Activated CD8-positive, alpha-beta memory T cell treated with anti-CD3 and anti-CD28 coated beads, Interleukin-2, amount 50 U/mL, for 1 hour (primary cell): Measurements from ENCODE around the gene REN.

ENCODE experiments used
- DNase-seq: peaks from one replicate; pipeline ENCODE4 v3.0.0-alpha.2; 2020; ENCODE audit errors: extremely low read depth

REN gene

DNA sequence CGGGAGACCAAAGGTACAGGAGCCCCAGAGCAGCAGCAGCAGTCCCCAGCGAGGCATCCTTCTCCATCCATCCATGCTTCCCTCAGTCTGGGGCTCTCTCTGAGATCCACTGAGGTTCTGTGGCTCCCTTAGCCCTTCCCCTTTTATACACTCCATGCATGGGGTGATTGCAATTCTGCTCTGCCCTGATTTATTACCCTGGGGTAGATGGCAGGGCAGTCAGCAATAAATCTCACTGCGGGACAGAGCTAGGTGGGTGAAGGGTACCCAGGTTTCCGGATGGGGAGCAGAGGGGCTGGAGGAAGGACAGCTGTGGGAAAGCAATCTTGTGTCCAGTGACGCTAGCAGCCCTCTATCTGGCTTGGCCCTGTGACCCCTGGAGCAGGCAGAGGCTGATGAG is at the start of gene REN:
REN (minus strand) TSS at position 119 of the 400 bp plus-strand sequence; CDS start at position 75, 44 bp downstream.
- DNase-seq = no peak

DNA sequence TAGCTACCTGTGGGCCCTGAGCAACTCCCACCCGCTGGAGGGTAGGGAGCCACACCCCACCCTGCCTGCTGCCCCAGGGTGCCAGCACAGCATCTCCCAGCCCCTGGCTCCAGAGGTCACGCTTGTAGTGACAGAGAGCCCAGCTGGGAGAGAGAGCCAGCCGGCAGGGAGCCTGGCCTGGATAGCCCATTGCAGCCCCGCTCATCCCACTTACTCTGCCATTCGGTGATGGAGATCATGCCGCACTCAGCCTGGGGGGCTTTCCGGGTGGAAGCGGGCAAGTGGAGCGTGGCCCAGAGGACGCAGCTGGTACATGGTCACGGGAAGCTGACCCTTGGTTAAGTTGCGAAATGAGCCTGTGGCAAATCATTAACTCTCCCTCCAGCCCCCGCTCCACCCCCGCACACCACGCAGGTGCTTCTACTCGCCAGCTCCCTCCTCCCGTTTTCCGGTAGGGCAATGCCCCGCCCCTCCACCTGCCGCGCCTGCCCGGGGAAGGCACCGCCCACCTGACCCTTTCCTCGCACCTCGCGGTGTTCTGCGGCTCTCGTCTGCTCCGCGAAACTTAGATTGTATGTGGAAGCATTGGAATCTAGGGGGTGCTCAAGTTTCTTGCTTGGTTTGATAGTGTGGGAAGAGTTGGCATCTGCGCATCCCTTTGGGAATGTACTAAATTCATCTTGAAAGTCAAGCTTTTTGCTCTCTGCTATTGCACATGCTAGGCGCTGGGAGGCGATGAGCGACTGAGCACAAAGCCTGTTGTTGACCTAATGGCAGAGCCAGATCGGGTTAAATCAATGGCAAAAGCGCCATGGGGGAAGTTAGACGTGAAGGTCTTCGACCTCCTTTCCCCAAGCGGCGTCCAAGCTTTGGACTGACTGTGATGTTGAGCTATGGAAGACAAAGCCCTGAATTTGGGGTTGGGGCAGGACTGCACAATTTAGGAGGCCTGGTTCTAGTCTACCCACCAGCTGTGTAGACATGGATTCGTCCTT is 47.8 kb upstream of the REN start, which contains the start of gene GOLT1A:
GOLT1A (minus strand) TSS at position 321 of the 995 bp plus-strand sequence; CDS start at position 239, 82 bp downstream.
- DNase-seq = no peak

DNA sequence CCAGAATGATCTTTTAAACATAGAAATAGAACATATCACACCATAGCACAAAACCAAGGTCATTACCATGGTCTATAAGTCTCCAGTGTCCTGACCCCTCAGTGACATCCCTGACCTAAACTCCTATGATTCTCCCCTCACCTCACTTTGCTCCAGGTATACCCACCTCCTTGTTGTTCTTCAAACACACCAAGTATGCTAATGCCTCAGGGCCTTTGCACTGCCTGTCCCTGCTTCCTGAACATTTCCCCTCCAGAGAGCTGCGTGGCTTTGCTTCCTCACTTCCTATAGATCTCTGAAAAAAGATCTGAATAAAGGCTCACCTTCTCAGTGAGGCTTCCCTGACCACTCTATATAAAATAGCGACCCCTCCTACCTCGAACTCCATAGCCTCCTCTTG is 46.6 kb upstream of the REN start:
- no peak for DNase-seq

DNA sequence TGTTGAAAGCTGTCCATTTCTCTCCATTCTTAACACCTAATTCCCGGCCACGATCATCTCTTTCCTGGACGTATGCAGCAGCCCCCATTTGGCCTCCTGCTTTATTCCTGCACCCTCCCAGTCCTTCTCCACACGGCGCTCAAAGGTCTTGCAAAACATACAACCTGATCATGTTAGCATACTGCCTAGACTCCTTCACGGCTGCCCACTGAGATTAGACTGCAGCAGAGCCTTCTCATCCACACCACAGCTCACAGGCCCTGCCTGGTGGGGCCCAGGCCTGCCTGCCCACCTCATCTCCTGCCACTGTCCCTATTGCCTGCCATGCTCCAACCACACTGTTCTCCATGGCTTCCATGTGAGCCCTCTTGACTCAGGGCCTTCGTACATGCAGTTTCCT is 44.9 kb upstream of the REN start:
- no peak for DNase-seq

DNA sequence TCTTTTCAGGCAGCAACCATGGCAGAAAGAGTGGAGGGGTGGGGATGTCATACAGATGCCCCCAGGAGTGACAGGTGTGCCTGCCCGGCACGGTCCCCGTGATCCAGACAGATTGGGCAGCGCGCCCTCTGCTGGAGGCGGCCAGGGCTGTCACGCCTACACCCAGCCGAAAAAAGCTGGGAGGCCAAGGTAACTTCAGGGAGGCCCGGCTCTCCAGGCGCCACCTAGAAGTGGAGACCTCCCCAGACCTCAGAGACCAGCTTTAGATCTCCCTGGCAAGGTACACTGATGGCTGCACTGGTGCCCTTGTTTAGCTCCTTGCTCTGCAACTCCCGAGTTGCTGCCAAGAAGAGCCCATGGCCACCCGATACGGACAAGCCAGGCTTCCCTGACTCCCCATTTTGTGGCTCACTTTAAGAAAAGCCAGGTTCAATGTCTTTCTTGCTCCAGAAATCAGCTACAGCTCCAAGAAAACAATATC is 41.0 kb upstream of the REN start:
- peak; percentile 22 for DNase-seq

DNA sequence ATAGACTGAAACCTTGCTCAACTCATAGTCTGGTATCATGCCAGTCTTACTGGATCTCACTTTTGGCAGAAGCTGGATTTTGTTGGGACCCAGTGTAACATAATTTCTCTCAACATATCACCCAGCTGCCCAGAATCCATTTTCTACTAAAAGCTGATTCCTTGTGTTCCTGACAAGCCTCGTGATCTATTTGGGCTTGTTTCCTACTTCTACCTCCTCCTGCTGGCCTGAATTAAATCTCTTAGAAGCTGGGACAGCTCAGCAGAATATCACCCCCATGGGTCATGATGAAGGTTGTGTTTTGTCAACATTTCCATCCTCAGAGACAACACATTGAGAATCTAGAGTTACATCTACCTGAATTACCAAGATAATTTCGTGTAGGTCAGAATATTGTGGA is 40.0 kb upstream of the REN start:
- no peak for DNase-seq

DNA sequence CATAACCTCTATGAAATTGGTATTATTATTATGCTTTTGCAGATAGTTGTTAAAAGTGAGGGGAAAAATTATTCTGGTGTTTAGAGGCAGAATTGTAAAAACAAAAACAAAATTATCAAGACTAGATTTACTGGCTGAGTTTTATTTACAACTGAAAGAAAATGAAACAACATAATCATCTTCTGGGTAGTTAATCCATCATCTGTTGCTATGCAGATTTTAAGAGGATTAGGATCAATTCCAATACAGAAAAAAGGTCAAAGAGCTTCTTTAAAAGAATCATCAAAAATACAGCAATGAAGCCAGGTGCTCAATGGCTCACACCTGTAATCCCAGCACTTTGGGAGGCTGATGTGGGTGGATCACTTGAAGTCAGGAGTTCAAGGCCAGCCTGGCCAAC is 39.3 kb upstream of the REN start:
- no peak for DNase-seq

DNA sequence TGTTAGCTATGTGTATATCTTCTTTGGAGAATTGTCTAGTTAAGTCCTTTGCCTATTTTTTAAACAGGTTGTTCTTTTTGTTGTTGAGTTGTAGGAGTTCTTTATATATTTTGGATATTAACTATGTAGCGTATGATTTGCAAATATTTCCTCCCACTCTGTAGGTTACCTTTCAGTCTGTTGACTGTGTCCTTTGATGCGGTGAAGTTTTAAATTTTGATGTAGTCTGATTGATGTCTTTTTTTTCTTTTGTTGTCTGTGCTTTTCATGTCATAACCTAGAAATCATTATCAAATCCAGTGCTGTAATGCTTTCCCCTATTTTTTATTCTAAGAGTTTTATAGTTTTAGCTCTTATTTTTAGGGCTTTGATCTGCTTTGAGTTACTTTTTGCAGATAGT is 38.8 kb upstream of the REN start:
- DNase-seq = no peak

DNA sequence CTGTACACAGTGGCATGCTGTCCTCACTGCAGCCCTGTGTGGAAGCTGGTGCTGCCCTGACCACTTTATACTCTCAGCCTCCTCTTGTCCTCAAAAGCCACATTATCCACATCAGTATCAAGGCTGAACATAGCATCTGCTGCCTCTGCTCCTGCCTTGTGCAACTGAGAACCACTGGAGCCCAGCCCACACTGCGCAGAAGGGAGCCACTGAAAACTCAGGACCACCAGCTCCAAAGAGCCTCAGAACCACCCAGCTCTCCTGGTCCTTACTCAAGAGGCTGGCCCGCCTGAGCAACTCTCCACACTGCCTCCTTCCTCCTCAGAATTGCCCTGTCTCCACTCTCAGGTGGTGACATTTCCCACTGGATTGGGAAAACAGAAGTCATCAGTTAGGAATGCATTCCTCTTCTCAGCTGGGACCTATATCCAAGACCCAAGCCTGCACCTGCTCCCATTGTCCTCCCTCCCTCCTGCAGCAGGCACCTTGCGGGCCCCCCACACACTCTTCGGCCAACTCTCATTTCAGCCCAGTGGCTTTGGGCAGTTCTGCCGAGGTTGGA is 37.1 kb upstream of the REN start:
- no peak for DNase-seq

DNA sequence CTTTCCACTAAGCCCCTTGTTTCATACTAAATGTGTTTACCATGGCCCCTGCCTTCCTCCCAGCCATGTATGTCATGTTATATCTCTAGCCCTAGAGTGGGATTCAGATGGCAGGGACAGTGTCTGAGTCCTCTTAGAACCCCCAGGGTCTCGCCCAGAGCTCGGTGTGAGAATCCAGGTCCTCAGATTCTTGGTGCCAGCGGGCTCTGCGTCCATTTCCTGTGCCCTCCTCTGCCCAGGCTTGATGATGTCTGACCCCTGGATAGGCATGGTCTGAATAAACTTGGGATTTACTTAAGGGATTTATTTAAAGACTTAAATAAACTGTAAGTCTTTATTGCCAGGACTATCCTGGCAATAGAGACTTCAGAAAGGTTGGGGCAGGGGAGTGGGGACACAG is 36.3 kb upstream of the REN start:
- DNase-seq = no peak

DNA sequence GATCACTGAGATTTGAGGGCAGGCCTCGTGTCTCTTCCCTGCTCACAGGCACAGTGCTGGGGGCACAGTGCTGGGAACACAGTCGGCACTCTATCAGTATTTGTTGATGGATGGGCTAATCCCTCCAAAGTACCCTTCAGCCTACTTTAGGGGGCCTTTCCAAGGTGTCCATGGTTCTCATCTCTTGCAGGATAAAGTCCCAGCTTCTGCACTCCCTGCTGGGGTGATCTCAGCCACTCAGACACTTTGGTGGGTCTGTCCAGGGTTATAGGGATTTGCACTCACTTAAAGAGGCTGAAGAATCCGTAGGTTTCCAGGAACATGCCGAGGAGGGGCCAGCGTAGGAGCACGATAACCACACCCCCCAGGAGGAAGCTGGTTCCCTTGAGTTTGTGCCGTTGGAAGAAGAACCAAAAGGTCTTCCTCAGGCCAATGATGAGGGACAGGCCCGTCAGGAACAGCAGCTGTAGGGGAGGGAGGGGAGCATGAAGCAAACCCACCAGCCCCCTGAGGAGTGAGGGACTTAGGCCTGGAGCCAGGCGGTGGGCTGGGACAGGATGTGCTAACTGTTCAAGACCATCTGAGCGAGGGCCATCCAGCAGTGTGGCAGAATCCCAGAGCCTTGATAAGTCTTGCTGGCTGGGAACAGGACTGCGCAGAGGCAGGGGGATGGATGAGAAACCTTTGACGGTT is 35.4 kb upstream of the REN start:
- no peak for DNase-seq

DNA sequence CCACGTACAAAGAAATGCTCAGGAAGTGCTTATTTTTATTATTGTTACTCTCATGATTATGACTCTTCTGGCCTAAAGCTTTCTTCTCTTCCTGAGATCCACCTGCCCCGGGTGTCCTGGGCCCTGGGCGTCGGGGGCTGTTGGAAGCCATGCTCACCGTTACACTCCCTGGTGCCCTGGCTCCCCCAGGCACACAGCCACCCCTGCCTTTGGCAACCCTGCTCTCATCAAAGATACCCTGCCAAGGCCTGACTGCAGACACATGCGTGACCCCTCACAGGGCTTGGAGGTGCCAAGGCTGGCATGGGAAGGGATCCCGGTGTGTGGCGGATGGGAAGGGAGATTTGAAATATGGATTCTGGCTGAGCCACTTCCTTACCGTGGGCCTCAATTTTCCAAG is 33.4 kb upstream of the REN start:
- DNase-seq = no peak

DNA sequence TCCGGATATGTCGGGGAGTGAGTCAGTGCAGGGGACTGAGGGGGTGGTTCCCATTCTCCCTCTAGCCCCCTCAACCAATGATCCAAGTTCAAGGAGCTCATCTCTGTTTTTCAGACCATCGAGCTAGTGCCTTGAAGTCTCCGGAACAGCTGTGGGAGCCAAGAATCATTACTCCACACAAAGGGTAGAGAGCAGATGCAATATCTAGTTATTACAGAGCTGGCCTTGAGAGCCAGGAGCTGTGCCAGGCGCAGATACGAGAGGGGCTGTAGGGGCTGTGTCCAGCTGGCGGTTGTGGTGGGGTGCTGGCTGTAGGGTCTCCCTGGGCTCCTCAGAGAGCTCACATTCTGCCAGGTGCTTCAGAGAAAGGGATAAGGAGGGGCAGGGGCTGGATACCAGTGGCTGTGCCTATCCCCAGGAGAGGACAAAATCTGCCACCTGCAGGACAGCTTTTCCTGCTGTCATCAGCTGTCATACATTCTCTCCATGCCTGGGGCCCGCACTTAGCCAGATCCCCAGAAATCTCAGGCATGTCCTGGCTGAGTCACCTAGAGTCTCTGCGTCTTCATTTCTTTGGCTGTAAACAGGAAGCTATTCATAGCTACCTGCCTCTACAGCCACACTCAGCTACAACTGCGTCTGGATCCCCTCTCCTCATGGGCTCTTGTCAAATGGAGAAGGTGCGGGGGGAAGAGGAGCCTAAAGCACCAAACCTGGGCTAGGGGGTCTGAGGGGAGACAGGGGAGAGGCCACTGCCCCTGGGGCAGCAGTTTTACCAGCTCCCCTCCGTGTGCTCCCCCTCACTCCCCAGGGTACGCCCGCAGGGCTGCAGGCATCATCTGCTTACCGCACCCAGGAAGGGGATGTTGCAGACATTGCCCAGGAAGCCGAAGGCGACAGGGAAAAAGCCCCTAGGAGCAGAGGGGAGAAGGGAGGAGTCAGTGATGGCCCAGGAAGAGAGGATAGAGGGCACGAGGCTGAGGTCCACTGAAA is 32.5 kb upstream of the REN start:
- DNase-seq = no peak

DNA sequence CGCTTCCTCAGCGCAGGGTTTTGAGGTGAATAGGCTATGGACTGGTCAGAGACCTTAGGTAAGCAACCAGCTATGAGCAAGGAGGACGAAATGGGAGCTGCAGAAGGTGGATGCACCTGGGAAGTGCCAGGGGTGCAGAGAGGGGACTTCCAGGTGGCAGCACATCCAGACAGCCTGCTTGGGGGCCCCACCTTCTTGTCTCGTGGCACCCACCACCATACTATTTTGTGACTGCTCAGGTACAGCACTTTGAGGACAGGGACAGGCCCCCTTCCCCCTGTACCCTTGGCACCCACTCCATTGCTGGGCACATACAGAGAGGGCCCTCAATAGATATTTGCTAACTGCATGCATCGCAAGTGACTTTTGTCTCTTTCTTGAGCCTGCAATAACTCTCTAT is 30.9 kb upstream of the REN start:
- DNase-seq = no peak

DNA sequence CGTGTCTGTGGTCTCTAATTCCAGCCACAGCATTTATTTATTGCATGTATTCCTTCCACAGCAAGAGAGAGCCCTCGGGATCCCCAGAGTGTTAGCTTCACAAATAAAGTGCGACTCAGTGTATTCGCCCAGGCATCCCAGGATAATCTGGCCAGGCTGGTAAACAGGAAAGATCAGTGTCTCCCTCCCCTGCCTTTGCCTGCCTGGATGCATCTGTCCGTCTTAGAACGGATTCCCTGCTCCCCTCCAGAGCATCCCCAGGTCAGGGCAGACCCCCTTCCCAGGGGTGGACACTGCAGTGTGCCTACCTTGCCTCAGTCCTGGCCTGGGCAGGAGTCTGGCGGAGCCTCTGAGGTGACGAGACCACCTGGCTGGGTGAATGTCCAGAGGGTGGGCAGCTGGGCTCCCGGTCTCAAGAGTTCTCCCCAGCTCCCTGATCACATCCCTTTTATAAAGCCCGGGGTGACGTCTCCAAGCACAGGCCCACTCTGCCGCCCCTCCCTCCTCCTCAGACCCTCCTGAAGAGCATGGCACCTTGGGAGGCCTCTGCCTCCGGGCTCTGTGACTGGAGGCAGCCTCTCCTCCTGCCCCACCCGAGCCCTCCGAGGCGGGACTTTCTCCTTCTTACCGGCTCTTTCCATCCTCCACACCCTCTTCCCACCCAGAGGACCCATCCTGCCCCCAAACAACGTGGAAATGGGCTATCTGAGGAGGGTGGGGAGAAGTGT is 30.1 kb upstream of the REN start, which contains the start of gene KISS1:
KISS1 (minus strand) TSS at position 424 of the 728 bp plus-strand sequence. CDS start 3,615 bp downstream, outside the sequence.
- no peak for DNase-seq

DNA sequence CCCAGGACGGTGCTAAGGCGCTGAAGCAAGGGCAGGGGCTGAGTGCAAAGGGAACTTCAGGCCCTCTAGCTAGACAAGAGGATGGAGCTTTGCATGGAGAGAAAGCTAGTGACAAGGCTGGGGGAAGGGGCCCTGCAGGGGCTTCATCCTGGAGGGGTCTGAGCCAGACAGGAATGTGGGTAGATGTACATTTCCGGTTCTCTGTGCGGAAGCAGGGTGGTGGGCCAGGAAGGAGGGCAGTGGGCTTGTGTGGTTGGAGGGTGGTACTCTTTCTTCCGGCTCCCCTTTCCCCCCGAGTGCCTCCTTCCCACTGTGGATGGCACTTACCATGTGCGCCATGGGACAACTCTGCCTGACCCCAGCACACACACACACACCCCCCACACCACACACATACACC is 28.6 kb upstream of the REN start:
- DNase-seq = no peak

DNA sequence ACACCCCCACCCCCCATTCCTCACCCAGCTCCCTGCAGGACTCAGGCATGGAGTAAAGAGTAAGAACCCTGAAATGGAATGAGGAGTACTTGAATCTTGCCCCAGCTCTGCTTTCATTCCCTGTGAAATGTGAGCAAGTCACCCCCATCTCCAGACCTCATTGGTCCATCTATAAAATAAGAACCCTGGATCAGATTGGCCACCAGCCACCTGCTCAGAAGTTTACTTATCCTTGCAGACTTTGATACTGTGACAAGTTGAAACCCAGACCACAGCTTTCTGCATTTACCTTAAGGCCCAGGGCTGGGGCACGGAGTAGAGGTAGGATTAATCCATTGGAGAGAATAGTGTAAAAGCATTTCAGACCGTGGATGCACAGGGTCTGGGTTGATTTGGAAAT is 27.9 kb upstream of the REN start:
- no peak for DNase-seq

DNA sequence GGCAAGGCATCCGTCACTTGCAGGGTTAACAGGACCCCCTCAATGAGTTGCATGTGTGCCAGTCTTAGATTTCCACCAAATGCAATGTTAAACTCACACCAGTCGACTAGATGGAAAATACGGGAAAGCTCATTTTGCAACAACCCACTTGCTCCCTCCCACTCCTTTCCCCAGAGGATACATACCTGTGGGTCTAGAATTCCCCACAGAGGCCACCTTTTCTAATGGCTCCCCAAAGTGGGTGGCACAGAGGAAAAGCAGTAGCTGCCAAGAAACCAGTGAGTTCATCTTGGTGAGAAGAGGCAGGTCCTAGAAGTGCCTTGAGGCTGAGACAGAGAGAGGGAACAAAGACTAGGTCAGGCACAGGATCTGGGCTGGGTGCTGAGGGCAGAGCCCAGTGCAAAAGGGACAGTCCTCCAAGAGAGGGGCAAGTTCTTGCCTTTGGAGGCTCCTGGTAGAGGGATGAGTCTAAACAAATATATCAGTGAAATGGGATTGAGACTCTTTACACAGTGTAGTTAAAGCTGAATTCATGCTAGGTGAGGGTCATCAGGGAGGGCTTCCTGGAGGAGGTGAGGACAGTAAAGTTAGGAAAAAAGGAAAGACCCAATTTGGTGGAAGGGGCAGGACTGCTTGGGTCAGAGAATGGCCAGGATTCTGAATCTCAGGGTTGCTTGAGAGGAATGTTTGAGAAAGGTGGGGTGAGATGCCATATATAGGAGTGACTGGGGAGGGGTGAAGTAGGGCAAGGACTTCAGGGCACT is 26.6 kb upstream of the REN start:
- no peak for DNase-seq

DNA sequence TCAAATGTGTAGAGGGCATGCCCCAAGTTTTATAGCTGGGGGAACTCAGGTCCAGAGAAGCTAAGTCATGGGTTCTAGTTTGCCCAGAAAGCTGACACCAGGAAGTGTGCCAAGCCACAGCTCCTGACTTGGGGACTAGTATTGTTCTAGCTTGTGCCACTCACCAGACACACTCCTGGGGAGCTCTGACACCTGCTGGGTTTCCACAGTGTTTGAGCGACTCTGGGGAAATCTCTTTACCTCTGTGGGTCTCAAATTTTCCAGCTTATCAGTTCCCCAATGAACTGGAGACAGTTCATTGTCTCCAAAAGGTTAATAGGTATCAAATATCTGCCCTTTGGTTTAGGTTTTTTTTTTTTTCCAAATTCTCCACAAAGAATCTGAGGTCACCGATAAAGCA is 25.9 kb upstream of the REN start:
- no peak for DNase-seq

DNA sequence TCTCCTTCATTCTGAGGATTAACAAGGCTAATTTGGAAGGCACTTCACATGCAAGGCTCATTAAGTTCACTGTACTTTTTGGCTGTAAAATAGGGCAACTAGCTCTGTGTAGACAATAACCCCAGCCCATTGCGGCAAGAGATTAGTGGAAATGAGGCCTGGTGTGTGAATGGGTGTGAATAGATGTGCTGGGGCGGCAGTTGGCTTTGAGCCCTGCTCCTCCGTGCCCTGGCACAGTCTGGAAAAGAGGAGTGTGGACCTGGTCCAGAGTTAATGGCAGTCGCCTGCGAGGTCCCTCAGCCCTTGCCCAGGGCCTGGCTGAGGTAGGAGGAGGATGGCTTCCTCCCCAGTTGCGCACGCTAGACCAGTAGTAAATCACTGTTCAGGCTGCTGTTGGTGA is 25.3 kb upstream of the REN start:
- no peak for DNase-seq
